CD4-positive, alpha-beta memory T cell (primary cell): ENCODE data around the gene TRABD2B. TPM values are rescaled to one million over a fixed set of nuclear protein-coding genes. Genes with fewer than 3 reads are reported as not detected.

Experiments
- CTCF ChIA-PET: fragments of 350-600 bp; sonication (Branson Sonifier 250); formaldehyde crosslinking; loops from one replicate; lab custom pipeline; 2021; ENCODE audit warnings: inconsistent platforms; ENCODE audit not compliant: partially characterized antibody; lab: Charles Lee
- POLR2A ChIA-PET: fragments of 350-600 bp; sonication (Branson Sonifier 250); formaldehyde crosslinking; loops from one replicate; lab custom pipeline; 2021; ENCODE audit not compliant: partially characterized antibody; lab: Charles Lee
- DNase-seq, 5 donors: peaks; one replicate each; pipeline versions ENCODE4 v3.0.0 to v3.0.0-alpha.2; 2020 to 2022; ENCODE audit warnings: mixed read lengths in 1 of 5
- H3K27ac ChIP-seq: one replicate; pipeline ENCODE4 v1.7.0; 2013; ENCODE audit warnings: low read depth, low read length
- H3K27me3 ChIP-seq: 2 replicates; pipeline ENCODE4 v1.7.0; 2013; ENCODE audit warnings: mild to moderate bottlenecking, low read length, moderate library complexity; ENCODE audit not compliant: insufficient read depth
- H3K36me3 ChIP-seq: 2 replicates; pipeline ENCODE4 v1.7.0; 2013; ENCODE audit warnings: mild to moderate bottlenecking, low read length, moderate library complexity; ENCODE audit not compliant: insufficient read depth
- H3K4me1 ChIP-seq: 2 replicates; pipeline ENCODE4 v1.7.0; 2013; ENCODE audit warnings: mild to moderate bottlenecking, low read length, moderate library complexity; ENCODE audit not compliant: insufficient read depth
- H3K4me3 ChIP-seq, 2 donors: one replicate each; pipeline ENCODE4 v1.7.0; 2013; ENCODE audit warnings: low read length in 2 of 2, mild to moderate bottlenecking in 1 of 2
- H3K9me3 ChIP-seq, 2 donors: one replicate each; pipeline ENCODE4 v1.7.0; 2013; ENCODE audit warnings: low read length in 2 of 2, control low read depth in 1 of 2; ENCODE audit not compliant: control insufficient read depth in 1 of 2
- H3K27ac Mint-ChIP-seq, 7 donors: one replicate each; pipeline ENCODE4 v1.8.0; 2020 to 2021; ENCODE audit warnings: mixed read lengths in 7 of 7, mild to moderate bottlenecking in 6 of 7, inconsistent platforms in 3 of 7, moderate library complexity in 3 of 7
- H3K27me3 Mint-ChIP-seq, 2 donors: one replicate each; pipeline ENCODE4 v1.8.0; 2020 to 2021; ENCODE audit warnings: mixed read lengths in 2 of 2
- H3K36me3 Mint-ChIP-seq, 2 donors: one replicate each; pipeline ENCODE4 v1.8.0; 2020 to 2021; ENCODE audit warnings: mixed read lengths in 2 of 2, inconsistent platforms in 1 of 2, mild to moderate bottlenecking in 1 of 2
- H3K4me1 Mint-ChIP-seq, 4 donors: one replicate each; pipeline ENCODE4 v1.8.0; 2020 to 2021; ENCODE audit warnings: mixed read lengths in 4 of 4, mild to moderate bottlenecking in 1 of 4
- H3K4me3 Mint-ChIP-seq, 8 donors: one replicate each; pipeline ENCODE4 v1.8.0; 2020 to 2021; ENCODE audit warnings: mixed read lengths in 8 of 8, mild to moderate bottlenecking in 7 of 8, moderate library complexity in 6 of 8, inconsistent platforms in 3 of 8
- H3K9me3 Mint-ChIP-seq, 8 donors: one replicate each; pipeline ENCODE4 v1.8.0; 2020 to 2021; ENCODE audit warnings: mixed read lengths in 8 of 8, mild to moderate bottlenecking in 5 of 8, inconsistent platforms in 3 of 8, moderate library complexity in 1 of 8
- intact Hi-C: fragments of 100-400 bp; cut with micrococcal nuclease; formaldehyde crosslinking; loops from one replicate; pipeline ENCODE4 v1.15.1; 2023
- polyA plus RNA-seq, 2 donors: library from polyadenylated mRNA; unstranded; fragments of 300-500 nt; fragmentation: Illumina TruSeq; gene quantifications; one replicate each; pipeline ENCODE4 v1.2.3, GENCODE V29; 2021
- total RNA-seq, 2 experiments: library from RNA; stranded (reverse); gene quantifications; one replicate each; pipeline ENCODE4 v1.2.3, GENCODE V29; 2021

Gene TRABD2B
- total and polyA plus RNA-seq, 4 experiments from 2014 or later = not detected

DNA sequence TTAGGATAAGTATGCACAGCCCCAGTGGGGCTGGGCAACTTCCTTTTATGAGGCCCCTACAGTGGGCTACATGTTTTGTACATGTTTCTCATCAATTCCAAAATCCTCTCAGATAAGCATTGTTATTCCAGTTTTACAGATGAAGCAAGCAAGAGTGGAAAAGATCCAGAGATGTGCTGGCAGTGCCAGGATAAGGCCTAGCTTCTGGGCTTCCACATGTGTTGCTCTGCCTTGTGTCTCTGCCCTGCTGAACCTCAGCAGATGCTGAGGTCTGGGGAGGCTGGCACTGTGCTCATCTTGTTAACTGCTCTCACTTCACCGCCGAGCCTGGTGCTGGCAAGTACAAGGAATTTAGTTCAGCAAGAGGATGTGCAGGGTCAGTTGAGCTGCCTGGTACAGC, 202.1 kb downstream of the TRABD2B start:
- no peak for DNase-seq
- no peaks in the 10 kb centered on the region for H3K36me3 Mint-ChIP-seq
- peaks cover 2 to 3% of the 10 kb centered on the region in 2 donors for H3K27me3 Mint-ChIP-seq
- H3K27ac Mint-ChIP-seq = no peak overlapping the region
- H3K36me3 ChIP-seq = no peaks in the 10 kb centered on the region
- H3K9me3 ChIP-seq = no peaks in the 10 kb centered on the region
- ChIA-PET CTCF (no interaction called here), POLR2A (no interaction called here)
- no peak overlapping the region for H3K4me3 Mint-ChIP-seq
- no peaks in the 10 kb centered on the region for H3K4me1 Mint-ChIP-seq
- no peak overlapping the region for H3K27ac ChIP-seq
- H3K9me3 Mint-ChIP-seq = no peaks in the 10 kb centered on the region
- H3K4me1 ChIP-seq = no peaks in the 10 kb centered on the region
- no peak overlapping the region for H3K4me3 ChIP-seq
- no peaks in the 10 kb centered on the region for H3K27me3 ChIP-seq
- intact Hi-C loops = no loop called here

DNA sequence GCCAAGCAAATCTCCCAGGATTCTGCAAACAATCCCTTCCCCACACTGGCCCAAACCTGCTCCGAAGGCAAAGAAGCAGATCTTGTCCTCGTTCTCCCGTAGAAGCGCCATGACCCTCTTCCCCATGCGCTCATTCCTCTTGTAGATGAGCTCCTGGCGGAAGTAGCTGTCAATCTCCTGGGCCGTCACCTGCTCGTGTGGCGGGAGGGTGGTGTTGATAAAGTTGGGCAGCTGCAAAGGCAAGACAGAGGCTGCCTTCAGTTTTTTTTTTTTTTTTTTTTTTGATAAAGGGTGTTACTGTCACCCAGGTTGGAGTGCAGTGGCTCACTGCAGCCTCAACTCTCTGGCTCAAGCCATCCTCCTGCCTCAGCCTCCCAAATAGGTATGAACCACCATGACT, 202.7 kb downstream of the TRABD2B start:
- peaks cover 2 to 3% of the 10 kb centered on the region in 2 donors for H3K27me3 Mint-ChIP-seq
- H3K4me1 ChIP-seq = no peaks in the 10 kb centered on the region
- no peaks in the 10 kb centered on the region for H3K4me1 Mint-ChIP-seq
- no peaks in the 10 kb centered on the region for H3K36me3 Mint-ChIP-seq
- CTCF ChIA-PET = no interaction called here
- no peak overlapping the region for H3K27ac Mint-ChIP-seq
- no peak overlapping the region for H3K27ac ChIP-seq
- no peaks in the 10 kb centered on the region for H3K27me3 ChIP-seq
- no peaks in the 10 kb centered on the region for H3K36me3 ChIP-seq
- intact Hi-C loops = no loop called here
- POLR2A ChIA-PET = no interaction called here
- H3K9me3 ChIP-seq = no peaks in the 10 kb centered on the region
- DNase-seq = no peak
- no peak overlapping the region for H3K4me3 ChIP-seq
- H3K9me3 Mint-ChIP-seq = no peaks in the 10 kb centered on the region
- no peak overlapping the region for H3K4me3 Mint-ChIP-seq

DNA sequence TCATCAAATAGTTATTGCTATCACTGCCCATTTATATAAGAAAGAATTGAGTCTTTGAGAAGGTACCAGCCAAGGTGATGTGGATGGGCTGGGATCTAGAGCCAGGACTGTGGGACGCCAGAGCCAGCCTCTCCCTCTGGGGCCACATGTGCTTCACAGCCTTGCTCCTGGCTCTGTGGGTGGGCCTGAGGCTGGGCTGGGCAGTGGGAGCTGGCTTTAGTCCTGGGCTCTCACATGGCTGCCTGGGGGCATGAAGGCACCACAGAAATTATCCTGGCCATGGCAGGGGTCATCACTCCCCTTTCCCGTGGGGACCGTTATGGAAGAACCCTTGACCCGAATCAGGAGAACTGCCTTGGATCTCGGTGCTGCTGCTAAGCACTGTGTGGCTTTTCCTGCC, 203.1 kb downstream of the TRABD2B start:
- Mint-ChIP-seq H3K9me3 (no peaks in the 10 kb centered on the region), H3K27me3 (peaks cover 2 to 3% of the 10 kb centered on the region in 2 donors), H3K27ac (no peak overlapping the region), H3K36me3 (no peaks in the 10 kb centered on the region), H3K4me1 (no peaks in the 10 kb centered on the region), H3K4me3 (no peak overlapping the region)
- no peak overlapping the region for H3K27ac ChIP-seq
- no peaks in the 10 kb centered on the region for H3K36me3 ChIP-seq
- ChIA-PET CTCF (no interaction called here), POLR2A (no interaction called here)
- intact Hi-C loops = no loop called here
- H3K4me3 ChIP-seq = no peak overlapping the region
- no peaks in the 10 kb centered on the region for H3K9me3 ChIP-seq
- H3K4me1 ChIP-seq = no peaks in the 10 kb centered on the region
- H3K27me3 ChIP-seq = no peaks in the 10 kb centered on the region
- no peak for DNase-seq

DNA sequence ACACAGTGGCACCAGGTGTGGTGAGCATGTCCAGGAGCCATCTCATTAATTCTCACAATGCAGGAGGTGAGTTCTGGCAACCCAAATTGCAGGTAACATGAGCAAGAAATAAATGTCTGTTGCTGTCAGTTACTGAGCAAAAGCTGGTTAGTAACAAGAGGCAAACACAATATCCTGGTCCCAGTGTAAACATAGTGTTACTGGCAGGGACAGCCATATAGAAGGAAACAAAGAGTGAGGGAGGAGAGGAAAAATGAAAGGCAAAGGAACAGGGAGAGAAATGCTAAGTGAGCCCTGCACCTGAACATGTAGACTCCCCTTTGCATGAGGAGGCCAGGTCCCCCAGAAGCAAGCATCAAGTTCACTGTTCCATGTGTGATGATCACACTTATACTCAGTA, 203.6 kb downstream of the TRABD2B start:
- no peaks in the 10 kb centered on the region for H3K9me3 Mint-ChIP-seq
- no peaks in the 10 kb centered on the region for H3K36me3 ChIP-seq
- intact Hi-C loops = no loop called here

DNA sequence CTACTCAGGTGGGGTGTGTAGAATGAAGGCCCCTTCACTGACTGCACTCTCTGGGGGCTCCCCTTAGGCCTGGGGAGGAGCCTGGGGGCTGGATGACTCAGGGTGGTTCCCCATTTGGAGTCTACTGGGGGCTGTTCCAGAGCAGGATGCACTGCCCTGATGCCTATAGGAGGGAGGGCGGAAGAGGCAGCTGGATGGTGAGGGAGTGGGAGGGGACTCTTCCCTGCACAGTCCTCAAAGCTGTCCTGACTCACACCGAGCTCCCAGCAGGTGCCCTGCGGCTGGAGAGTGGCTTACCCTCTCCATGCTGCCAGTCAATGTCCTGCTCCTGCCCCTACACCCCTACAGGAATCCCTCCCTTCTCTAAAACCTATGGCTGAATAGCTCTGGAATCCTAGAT, 204.4 kb downstream of the TRABD2B start:
- Mint-ChIP-seq H3K27ac (no peak overlapping the region), H3K9me3 (no peaks in the 10 kb centered on the region), H3K4me1 (no peaks in the 10 kb centered on the region), H3K36me3 (no peaks in the 10 kb centered on the region), H3K4me3 (no peak overlapping the region), H3K27me3 (peaks cover 2 to 3% of the 10 kb centered on the region in 2 donors)
- ChIA-PET POLR2A (no interaction called here), CTCF (no interaction called here)
- Histone ChIP-seq H3K27me3 (no peaks in the 10 kb centered on the region), H3K4me3 (no peak overlapping the region), H3K27ac (no peak overlapping the region), H3K36me3 (no peaks in the 10 kb centered on the region), H3K9me3 (no peaks in the 10 kb centered on the region), H3K4me1 (no peaks in the 10 kb centered on the region)
- no peak for DNase-seq
- intact Hi-C loops = no loop called here

More for the DNA sequence above, 203.6 kb downstream of the TRABD2B start:
- Mint-ChIP-seq H3K36me3 (no peaks in the 10 kb centered on the region), H3K4me3 (no peak overlapping the region), H3K27me3 (peaks cover 1 to 3% of the 10 kb centered on the region in 2 donors), H3K4me1 (no peaks in the 10 kb centered on the region), H3K27ac (no peak overlapping the region)
- ChIA-PET POLR2A (no interaction called here), CTCF (no interaction called here)
- H3K27me3 ChIP-seq = no peaks in the 10 kb centered on the region
- DNase-seq = no peak
- H3K4me1 ChIP-seq = no peaks in the 10 kb centered on the region
- no peak overlapping the region for H3K4me3 ChIP-seq
- H3K27ac ChIP-seq = no peak overlapping the region
- H3K9me3 ChIP-seq = no peaks in the 10 kb centered on the region

DNA sequence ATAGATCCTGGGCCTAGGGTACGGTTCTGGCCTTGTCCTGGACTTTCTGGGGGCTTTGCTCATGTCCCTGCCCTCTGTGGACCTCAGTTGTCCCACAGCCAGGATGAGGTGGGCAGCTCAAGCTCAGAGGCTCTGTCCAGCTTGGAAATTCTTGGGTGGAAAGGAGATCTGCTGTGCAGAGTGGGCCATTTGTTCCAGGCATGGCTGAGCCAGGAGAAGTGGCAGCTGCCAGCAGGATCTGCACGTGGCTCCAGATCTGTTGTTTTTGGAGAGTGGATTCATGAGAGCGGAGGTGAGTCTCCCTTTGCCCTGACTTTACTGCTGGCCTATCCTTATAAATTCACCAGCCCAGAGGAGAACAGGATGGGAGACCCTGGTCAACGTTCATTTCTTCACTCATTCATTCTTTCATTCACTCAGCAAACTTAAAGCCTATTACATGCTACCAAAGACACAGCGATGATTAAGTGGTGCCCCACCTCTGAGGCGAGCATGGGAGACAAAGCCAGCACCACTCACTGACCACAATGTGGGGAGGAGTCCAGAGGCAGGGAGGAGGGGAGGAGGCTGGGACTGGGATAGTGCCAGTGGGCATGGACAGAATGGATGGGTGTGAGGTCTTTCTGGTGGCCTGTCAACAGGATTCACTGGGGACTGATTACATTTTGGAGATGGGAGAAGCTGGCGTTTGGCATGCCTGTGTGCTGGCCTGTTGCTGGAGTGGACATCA, 205.1 kb downstream of the TRABD2B start:
- H3K9me3 ChIP-seq = no peaks in the 10 kb centered on the region
- no peaks in the 10 kb centered on the region for H3K9me3 Mint-ChIP-seq
- no peak for DNase-seq
- H3K27ac Mint-ChIP-seq = no peak overlapping the region
- no peaks in the 10 kb centered on the region for H3K36me3 ChIP-seq
- no peaks in the 10 kb centered on the region for H3K4me1 Mint-ChIP-seq
- peaks cover 2 to 3% of the 10 kb centered on the region in 2 donors for H3K27me3 Mint-ChIP-seq
- intact Hi-C loops = no loop called here
- no peak overlapping the region for H3K4me3 Mint-ChIP-seq
- no peaks in the 10 kb centered on the region for H3K4me1 ChIP-seq
- no peaks in the 10 kb centered on the region for H3K27me3 ChIP-seq
- ChIA-PET POLR2A (no interaction called here), CTCF (no interaction called here)
- H3K4me3 ChIP-seq = no peak overlapping the region
- H3K27ac ChIP-seq = no peak overlapping the region
- H3K36me3 Mint-ChIP-seq = no peaks in the 10 kb centered on the region

DNA sequence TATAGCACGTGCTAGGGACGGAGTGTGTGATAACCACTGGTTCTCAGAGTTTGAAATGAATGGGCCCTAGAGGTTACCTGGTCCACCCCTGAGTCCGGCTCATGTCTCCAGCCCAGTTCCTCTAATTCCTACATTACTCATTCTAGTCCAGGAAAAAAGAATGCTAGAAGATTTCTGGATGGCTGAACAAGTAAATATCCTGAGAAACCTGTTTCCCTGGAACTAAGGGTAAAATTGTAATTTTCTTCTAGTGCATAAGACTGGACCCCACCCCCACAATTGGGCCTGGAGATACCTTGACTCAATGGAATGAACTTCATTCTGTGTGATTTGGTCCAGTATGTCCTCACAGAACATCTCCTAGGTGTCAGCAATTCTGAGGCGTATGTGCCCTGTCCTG, 208.4 kb downstream of the TRABD2B start:
- H3K9me3 ChIP-seq = no peaks in the 10 kb centered on the region
- no peak overlapping the region for H3K4me3 ChIP-seq
- no peaks in the 10 kb centered on the region for H3K4me1 ChIP-seq
- H3K36me3 Mint-ChIP-seq = no peaks in the 10 kb centered on the region
- no peak overlapping the region for H3K27ac Mint-ChIP-seq
- ChIA-PET CTCF (no interaction called here), POLR2A (no interaction called here)
- H3K27me3 Mint-ChIP-seq = peaks cover 2 to 6% of the 10 kb centered on the region in 2 donors
- intact Hi-C loops = no loop called here
- H3K4me3 Mint-ChIP-seq = no peak overlapping the region
- no peak for DNase-seq
- no peak overlapping the region for H3K27ac ChIP-seq
- no peaks in the 10 kb centered on the region for H3K27me3 ChIP-seq
- no peaks in the 10 kb centered on the region for H3K4me1 Mint-ChIP-seq
- no peaks in the 10 kb centered on the region for H3K36me3 ChIP-seq
- H3K9me3 Mint-ChIP-seq = no peaks in the 10 kb centered on the region
